Activated T-helper 2 cell treated with anti-CD3 and anti-CD28 coated beads, Interferon-gamma antibody, Interleukin-2, Interleukin-4, amounts not matched to agents 10 μg/mL and 5 μg/mL and 100 μg/mL, durations not matched to agents 14 hours and 24 hours and 36 hours (primary cell): Measurements from ENCODE around the gene CDH20. TPM values are rescaled to one million over a fixed set of nuclear protein-coding genes. Genes with fewer than 3 reads are reported as not detected.

ENCODE experiments used
- DNase-seq: peaks from one replicate; pipeline ENCODE4 v3.0.0; 2021; ENCODE audit warnings: low spot score
- H3K27ac Mint-ChIP-seq: one replicate; pipeline ENCODE4 v1.8.0; 2021; ENCODE audit warnings: mixed read lengths
- H3K27me3 Mint-ChIP-seq: one replicate; pipeline ENCODE4 v1.8.0; 2021; ENCODE audit warnings: low read depth, mixed read lengths
- H3K36me3 Mint-ChIP-seq: one replicate; pipeline ENCODE4 v1.8.0; 2021; ENCODE audit warnings: low read depth, mixed read lengths
- H3K4me1 Mint-ChIP-seq: one replicate; pipeline ENCODE4 v1.8.0; 2021; ENCODE audit warnings: low read depth, mixed read lengths
- H3K4me3 Mint-ChIP-seq: one replicate; pipeline ENCODE4 v1.8.0; 2021; ENCODE audit warnings: low read depth, mild to moderate bottlenecking, moderate library complexity, mixed read lengths
- H3K9me3 Mint-ChIP-seq: one replicate; pipeline ENCODE4 v1.8.0; 2021; ENCODE audit warnings: mixed read lengths
- intact Hi-C: fragments of 100-400 bp; cut with micrococcal nuclease; formaldehyde crosslinking; loops from one replicate; pipeline ENCODE4 v1.15.1; 2023
- total RNA-seq: library from RNA; stranded (reverse); gene quantifications from 2 replicates; pipeline ENCODE4 v1.2.3, GENCODE V29; 2022

Gene CDH20
- total RNA-seq, 1 donor from 2014 or later: not detected

DNA sequence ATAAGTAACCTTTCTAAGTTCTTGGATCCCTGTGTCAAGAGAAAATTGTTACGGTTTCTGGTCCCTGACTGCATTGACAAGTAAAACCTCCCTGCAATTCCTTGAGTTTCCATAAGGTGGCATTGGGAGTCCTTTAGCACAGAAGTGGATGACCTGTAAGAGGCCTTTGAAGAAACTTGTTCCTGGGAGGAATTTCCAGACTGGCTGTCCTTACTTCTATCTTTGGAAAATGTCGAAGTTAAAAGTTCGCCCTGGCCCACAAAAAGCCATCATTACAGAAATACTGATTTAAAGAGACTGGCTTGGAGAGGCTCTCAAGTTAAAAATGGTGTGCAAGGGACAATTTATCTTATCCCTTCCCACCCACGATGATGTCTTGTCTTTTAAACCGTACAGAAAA is 218.4 kb downstream of the CDH20 start:
- Mint-ChIP-seq H3K36me3 (no peaks in the 10 kb centered on the region), H3K27ac (no peak overlapping the region), H3K9me3 (no peaks in the 10 kb centered on the region), H3K4me1 (peaks cover 4% of the 10 kb centered on the region), H3K4me3 (no peak overlapping the region), H3K27me3 (peaks cover 8% of the 10 kb centered on the region)
- intact Hi-C loops: loop anchor here (10.0 kb wide), 1 partner anchor 583 kb away; no protein-coding TSS in a partner anchor
- DNase-seq: no peak

DNA sequence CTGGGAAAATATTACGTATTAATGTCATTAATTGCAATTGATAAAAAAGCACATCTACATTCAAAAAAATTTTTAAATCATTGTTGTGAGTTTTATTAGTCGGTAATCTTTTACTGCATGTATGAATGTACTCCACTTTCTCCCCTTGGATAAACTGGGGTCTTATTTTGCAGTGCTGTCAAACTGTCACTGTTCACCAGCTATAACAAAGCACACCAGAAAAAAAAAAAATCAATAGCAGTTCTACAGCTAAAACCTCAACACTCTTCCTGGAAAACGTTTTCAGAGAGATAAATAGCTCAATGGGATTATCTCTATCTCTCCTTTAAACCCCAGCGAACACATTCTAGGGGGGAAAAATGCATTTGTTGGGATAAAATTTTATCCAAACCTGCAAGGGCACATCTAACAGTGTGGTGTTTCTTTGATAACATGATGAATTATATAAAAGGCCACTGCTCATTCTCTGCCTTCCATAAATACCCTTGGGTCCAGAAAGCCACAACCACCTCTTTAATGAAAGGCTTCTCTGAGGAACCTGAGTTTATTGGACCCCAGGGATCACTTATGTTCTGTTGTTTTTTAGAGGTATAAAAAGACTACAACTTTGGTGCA is 219.9 kb downstream of the CDH20 start:
- H3K9me3 Mint-ChIP-seq: no peaks in the 10 kb centered on the region
- no peaks in the 10 kb centered on the region for H3K36me3 Mint-ChIP-seq
- H3K27me3 Mint-ChIP-seq: peaks cover 12% of the 10 kb centered on the region
- H3K4me1 Mint-ChIP-seq: peaks cover 4% of the 10 kb centered on the region
- no peak for DNase-seq
- H3K4me3 Mint-ChIP-seq: no peak overlapping the region
- intact Hi-C loops: loop anchor here (10.0 kb wide), 1 partner anchor 582 kb away; no protein-coding TSS in a partner anchor
- no peak overlapping the region for H3K27ac Mint-ChIP-seq

DNA sequence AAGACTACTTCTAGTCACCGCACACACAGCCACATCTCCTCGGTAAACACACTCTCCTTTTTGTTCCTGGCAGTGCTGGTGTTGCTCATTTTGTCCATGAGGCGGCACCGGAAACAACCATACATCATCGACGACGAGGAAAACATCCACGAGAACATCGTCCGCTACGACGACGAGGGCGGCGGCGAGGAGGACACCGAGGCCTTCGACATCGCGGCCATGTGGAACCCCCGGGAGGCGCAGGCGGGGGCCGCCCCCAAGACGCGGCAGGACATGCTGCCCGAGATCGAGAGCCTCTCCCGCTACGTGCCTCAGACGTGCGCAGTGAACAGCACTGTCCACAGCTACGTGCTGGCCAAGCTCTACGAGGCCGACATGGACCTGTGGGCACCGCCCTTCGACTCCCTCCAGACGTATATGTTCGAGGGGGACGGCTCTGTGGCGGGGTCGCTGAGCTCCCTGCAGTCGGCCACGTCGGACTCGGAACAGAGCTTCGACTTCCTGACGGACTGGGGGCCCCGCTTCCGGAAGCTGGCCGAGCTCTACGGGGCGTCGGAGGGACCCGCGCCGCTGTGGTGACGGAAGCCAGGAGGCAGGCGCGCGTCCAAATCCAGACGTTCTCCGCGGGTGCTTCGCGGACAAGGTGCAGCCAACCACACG is 221.0 kb downstream of the CDH20 start:
- DNase-seq: no peak
- H3K4me3 Mint-ChIP-seq: no peak overlapping the region
- peaks cover 12% of the 10 kb centered on the region for H3K27me3 Mint-ChIP-seq
- no peaks in the 10 kb centered on the region for H3K9me3 Mint-ChIP-seq
- no peak overlapping the region for H3K27ac Mint-ChIP-seq
- intact Hi-C loops: loop anchor here (10.0 kb wide), 1 partner anchor 581 kb away; no protein-coding TSS in a partner anchor
- H3K36me3 Mint-ChIP-seq: no peaks in the 10 kb centered on the region
- H3K4me1 Mint-ChIP-seq: peaks cover 4% of the 10 kb centered on the region

DNA sequence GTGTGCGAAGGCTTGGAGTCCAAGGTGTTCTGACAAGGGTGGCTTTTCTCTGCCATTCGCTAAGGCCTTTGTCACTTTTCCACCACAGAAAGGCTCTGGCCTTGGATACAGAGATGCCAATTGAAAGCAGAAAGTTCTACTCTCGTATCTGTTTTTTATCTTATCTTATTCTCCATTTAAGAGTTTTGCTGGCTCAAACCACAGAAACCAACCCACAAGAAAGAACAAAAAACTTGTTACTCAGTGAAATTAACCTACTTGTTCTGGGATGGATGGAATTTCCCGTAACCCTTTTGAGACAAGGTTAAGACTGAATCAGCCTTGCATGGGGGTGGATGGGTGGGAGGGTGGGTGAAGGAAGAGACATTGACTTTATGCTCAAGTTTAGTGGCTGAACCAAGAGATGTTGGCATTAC is 221.7 kb downstream of the CDH20 start:
- Mint-ChIP-seq H3K27me3 (peaks cover 12% of the 10 kb centered on the region), H3K36me3 (no peaks in the 10 kb centered on the region), H3K4me3 (no peak overlapping the region), H3K27ac (no peak overlapping the region), H3K4me1 (peaks cover 4% of the 10 kb centered on the region), H3K9me3 (no peaks in the 10 kb centered on the region)
- DNase-seq: no peak
- intact Hi-C loops: loop anchor here (10.0 kb wide), 1 partner anchor 580 kb away; no protein-coding TSS in a partner anchor

DNA sequence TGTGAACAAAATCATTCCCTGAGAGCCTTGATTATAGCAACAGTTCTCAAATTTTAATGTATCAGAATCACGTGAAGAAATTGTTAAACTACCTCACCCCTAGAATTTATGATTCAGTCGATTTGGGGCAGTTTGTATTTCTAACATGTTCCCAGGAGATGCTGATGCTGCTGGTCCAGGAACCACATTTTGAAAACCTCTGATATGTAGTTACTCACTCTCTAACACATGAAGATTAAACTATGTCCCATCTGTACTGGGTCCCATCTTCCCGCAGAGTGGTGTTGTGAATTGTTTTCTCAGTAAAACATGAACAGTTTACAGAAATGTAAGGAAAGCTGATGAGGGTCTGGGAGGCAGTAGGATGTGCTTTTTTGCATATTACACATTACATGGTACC is 223.1 kb downstream of the CDH20 start:
- DNase-seq: no peak
- intact Hi-C loops: loop anchor here (10.0 kb wide), 1 partner anchor 578 kb away; no protein-coding TSS in a partner anchor
- Mint-ChIP-seq H3K27me3 (peaks cover 12% of the 10 kb centered on the region), H3K27ac (no peak overlapping the region), H3K9me3 (no peaks in the 10 kb centered on the region), H3K4me1 (peaks cover 4% of the 10 kb centered on the region), H3K36me3 (no peaks in the 10 kb centered on the region), H3K4me3 (no peak overlapping the region)

DNA sequence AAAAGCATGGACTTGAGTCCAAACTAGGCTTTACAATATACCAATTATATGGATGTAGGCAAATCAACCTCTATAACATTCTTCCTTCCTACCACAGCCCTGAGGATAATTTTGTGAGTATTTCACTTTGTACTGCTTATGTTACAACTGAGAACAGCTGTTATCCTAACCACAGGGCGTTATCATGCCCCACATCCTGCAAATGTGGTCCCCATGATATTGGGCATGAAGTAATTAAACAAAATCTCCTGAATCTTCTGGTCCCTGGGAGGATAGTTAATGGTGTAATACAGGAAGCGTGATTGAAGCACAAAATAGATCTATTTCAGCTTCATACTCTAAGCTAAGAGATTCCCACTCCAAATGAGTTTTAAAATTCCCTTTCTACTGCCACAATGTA is 223.6 kb downstream of the CDH20 start:
- intact Hi-C loops: loop anchor here (10.0 kb wide), 1 partner anchor 578 kb away; no protein-coding TSS in a partner anchor
- Mint-ChIP-seq H3K4me1 (peaks cover 4% of the 10 kb centered on the region), H3K27ac (no peak overlapping the region), H3K9me3 (no peaks in the 10 kb centered on the region), H3K27me3 (peaks cover 12% of the 10 kb centered on the region), H3K36me3 (no peaks in the 10 kb centered on the region), H3K4me3 (no peak overlapping the region)
- DNase-seq: no peak

DNA sequence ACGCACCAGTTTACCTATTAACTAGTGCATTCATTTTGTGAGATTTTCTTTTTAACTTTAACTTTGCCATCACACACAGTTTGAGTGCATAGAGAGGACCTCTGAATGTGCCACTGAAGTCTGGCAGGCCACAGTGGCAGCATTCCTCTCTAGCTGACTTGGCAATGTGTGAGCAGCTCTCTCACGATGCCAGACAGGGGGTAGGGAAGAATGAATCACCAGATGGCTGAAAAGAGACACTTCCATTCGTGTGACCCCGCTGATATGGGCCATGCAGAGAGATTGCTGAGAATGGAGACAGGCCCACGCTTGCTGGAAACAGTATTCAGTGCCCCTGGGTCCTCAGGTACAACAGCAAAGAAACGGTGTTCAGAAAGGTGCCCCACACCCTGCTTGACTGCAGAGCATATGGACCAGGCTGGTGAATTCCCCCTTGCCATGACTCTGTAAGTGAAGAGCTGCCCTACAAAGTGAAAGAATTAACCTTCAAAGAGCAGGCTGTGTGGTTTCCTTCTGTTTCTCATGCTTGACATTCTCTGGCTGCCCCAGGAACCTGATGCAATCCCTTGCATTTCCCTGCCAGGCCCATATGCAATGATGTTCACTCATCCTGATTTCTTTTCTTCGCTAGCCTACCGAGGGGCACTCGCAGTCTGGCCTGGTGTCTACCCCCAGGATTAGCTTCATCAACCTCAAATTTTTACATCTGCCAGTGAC is 236.1 kb downstream of the CDH20 start:
- no peak overlapping the region for H3K4me3 Mint-ChIP-seq
- H3K36me3 Mint-ChIP-seq: no peaks in the 10 kb centered on the region
- no peaks in the 10 kb centered on the region for H3K4me1 Mint-ChIP-seq
- no peaks in the 10 kb centered on the region for H3K27me3 Mint-ChIP-seq
- H3K27ac Mint-ChIP-seq: no peak overlapping the region
- peaks cover 6% of the 10 kb centered on the region for H3K9me3 Mint-ChIP-seq
- intact Hi-C loops: no loop called here
- no peak for DNase-seq

DNA sequence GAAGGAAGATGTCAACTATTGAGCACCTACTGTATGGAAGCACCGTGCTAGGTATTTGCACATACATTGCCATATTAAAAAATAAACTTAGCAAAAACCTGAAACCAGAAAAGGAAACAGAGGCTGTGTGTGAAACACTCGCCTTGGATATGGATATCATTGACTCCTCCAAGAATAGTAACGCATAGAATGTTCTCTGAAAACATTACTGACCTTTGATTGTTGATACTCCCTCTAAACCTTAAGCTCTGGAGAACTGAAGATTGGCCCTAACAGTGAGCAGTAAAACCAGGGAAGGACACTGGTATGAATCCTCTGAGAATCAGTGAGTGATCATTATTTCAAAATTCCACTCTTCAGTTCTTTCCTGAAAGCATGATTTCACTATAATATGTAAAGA is 236.8 kb downstream of the CDH20 start:
- Mint-ChIP-seq H3K36me3 (no peaks in the 10 kb centered on the region), H3K9me3 (peaks cover 6% of the 10 kb centered on the region), H3K4me3 (no peak overlapping the region), H3K27ac (no peak overlapping the region), H3K4me1 (no peaks in the 10 kb centered on the region), H3K27me3 (no peaks in the 10 kb centered on the region)
- DNase-seq: no peak
- intact Hi-C loops: no loop called here

DNA sequence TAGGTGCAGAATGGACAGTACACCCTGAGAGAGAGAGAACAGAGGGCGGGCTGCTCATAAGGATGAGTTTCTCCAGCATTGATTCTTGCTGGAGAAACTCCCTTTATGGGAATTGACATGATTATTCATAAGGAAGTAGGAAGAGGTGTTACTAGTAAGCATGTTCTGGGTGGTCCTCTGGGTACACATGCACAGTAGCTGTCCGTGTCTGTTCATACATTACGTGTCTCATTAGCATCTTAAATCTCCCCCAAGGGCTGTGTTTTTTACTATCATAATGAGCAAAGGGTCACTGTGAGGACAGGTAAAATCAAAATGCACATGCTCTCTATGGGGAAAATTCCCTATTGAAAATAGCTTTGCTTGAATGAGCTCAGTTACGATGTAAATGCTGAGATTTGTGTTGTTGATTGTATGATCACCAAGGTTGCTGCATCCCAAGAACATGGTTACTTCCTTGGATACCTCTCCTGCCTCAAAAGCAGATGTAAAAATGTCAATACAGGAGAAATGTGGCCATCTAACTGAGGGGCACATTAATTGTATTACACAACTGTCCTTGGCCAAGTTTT is 238.9 kb downstream of the CDH20 start:
- Mint-ChIP-seq H3K4me1 (no peaks in the 10 kb centered on the region), H3K27me3 (no peaks in the 10 kb centered on the region), H3K9me3 (peaks cover 6% of the 10 kb centered on the region), H3K4me3 (no peak overlapping the region), H3K36me3 (no peaks in the 10 kb centered on the region), H3K27ac (no peak overlapping the region)
- DNase-seq: no peak
- intact Hi-C loops: no loop called here

DNA sequence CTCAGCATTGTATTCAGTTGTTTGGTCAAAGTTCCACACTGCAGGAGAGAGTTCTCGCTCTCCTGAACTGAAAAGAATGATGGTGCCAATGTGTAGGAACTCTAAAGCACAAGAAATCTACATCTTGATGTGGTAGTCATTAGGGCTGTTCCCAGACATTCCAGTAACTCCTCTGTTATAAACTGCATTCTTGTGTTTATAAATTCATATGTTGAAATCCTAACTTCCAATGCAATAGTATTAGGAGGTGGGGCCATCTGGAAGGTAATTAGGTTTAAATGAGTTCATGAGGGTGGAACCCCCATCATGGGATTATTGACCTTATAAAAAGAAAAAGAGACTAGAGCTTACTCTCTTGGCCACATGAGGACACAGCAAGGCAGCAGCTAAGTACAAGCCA is 239.6 kb downstream of the CDH20 start:
- H3K36me3 Mint-ChIP-seq: no peaks in the 10 kb centered on the region
- no peak for DNase-seq
- H3K27ac Mint-ChIP-seq: no peak overlapping the region
- H3K27me3 Mint-ChIP-seq: peaks cover 1% of the 10 kb centered on the region
- peaks cover 6% of the 10 kb centered on the region for H3K9me3 Mint-ChIP-seq
- intact Hi-C loops: no loop called here
- H3K4me1 Mint-ChIP-seq: no peaks in the 10 kb centered on the region
- H3K4me3 Mint-ChIP-seq: no peak overlapping the region

DNA sequence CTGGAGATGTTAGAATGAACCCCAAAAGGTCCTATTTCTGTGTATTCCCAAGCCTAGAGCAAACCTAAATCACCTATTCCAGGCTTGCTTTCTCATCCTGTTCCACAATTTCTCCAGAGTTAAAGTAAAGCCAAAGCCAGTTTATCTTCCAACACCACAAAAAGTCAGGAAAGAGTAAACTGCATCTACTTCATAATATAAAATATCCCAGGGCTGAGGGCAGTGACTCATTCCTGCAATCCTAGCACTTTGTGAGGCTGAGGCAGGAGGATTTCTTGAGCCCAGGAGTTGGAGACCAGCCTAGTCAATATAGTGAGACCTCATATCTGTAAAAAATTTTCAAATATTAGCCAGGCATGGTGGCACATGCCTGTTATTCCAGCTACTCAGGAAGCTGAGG is 241.4 kb downstream of the CDH20 start:
- DNase-seq: no peak
- peaks cover 2% of the 10 kb centered on the region for H3K27me3 Mint-ChIP-seq
- H3K4me3 Mint-ChIP-seq: no peak overlapping the region
- no peak overlapping the region for H3K27ac Mint-ChIP-seq
- peaks cover 6% of the 10 kb centered on the region for H3K9me3 Mint-ChIP-seq
- intact Hi-C loops: no loop called here
- H3K36me3 Mint-ChIP-seq: no peaks in the 10 kb centered on the region
- no peaks in the 10 kb centered on the region for H3K4me1 Mint-ChIP-seq

DNA sequence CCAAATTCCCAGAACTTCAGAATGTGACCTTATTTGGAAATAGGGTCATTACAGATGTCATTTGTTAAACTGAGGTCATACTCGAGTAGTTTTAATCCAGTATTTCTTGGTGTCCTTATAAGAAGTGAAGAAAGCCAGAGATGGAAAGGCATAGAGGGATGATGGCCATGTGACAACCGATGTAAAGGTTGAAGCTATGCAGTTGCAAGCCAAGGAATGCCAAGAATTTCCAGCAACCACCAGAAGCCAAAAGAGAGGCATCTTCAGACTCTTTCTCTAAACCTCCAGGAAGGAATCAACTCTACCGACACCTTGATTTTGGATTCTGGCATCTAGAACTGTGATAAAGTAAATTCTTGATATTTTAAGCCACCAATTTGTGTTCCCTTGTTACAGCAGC is 242.2 kb downstream of the CDH20 start:
- no peak overlapping the region for H3K27ac Mint-ChIP-seq
- H3K27me3 Mint-ChIP-seq: peaks cover 5% of the 10 kb centered on the region
- peaks cover 6% of the 10 kb centered on the region for H3K9me3 Mint-ChIP-seq
- no peaks in the 10 kb centered on the region for H3K36me3 Mint-ChIP-seq
- intact Hi-C loops: no loop called here
- no peak overlapping the region for H3K4me3 Mint-ChIP-seq
- H3K4me1 Mint-ChIP-seq: no peaks in the 10 kb centered on the region
- DNase-seq: no peak

DNA sequence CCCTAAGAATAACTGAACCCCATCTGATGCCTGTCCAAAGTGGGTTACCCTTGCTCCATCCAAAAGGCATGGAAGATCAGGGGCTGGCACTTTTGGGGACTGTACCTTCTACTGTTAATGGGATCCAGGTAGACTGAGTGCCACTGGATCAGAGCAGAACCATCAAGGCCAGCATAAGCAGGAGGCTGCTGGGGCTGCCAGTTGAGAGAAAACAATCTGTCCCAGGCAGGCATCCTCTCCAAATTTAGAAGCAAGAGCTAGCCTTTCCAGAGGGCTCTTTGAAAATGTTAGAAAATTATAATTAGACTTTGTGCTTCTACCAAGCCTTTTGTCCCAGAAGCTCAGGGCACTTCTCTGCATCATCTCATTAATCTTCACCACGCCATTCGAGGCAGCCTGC is 245.6 kb downstream of the CDH20 start:
- H3K4me1 Mint-ChIP-seq: peaks cover 2% of the 10 kb centered on the region
- H3K9me3 Mint-ChIP-seq: no peaks in the 10 kb centered on the region
- no peaks in the 10 kb centered on the region for H3K36me3 Mint-ChIP-seq
- no peak overlapping the region for H3K27ac Mint-ChIP-seq
- no peak for DNase-seq
- H3K4me3 Mint-ChIP-seq: no peak overlapping the region
- peaks cover 26% of the 10 kb centered on the region for H3K27me3 Mint-ChIP-seq
- intact Hi-C loops: no loop called here
